ENCODE data around the gene GNAL. TPM values are rescaled to one million over a fixed set of nuclear protein-coding genes. Genes with fewer than 3 reads are reported as not detected.

Gene GNAL
- total and polyA plus RNA-seq, 2 of the 4 experiments (the other 2 are of a cell fraction): 0.15 to 0.36 TPM

DNA sequence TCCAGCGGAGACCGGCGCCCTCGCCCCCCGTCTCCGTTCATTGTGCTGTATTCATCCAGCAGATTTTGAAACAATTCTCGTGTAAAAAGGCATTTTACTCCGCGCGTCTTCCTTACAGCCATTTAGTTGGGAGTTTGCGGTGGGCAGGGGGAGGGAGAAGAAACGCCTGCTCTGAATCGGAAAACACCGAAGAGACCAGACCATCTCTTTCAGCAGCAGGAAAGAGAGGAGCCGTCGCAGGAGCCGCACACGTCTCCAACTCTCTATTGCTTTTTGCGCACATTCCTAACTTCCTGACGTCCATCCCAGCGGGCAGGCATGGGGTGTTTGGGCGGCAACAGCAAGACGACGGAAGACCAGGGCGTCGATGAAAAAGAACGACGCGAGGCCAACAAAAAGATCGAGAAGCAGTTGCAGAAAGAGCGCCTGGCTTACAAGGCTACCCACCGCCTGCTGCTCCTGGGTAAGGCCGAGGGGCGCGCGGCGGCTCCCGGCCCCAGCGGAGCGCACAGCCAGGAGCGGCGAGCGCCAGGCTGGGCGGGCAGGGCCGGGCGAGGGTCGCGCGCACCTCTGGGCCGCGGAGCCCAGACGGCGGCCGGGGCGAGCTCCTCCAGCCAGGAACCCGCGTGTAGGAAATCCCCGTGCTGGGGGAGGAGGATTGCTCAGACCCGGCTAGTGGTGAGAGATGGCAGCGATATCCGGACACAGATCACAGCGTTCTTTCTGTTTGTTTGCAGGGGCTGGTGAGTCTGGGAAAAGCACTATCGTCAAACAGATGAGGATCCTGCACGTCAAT lies 63.2 kb downstream of the GNAL start:
- no TSS peak for BruUV-seq (replicated peaks)
- Histone ChIP-seq H2BK20ac (ENCODE audit: low read depth, low read length) (no peak overlapping the region), H2BK15ac (ENCODE audit: low read depth, low read length) (no peak overlapping the region), H2BK120ac (ENCODE audit: low read depth, low read length) (no peak overlapping the region), H4K20me1 (ENCODE audit: insufficient read depth, low read length) (no peaks in the 10 kb centered on the region), H3K4me1 (ENCODE audit: control insufficient read depth, insufficient read depth, low read length) (no peaks in the 10 kb centered on the region), H3K4ac (ENCODE audit: low read depth, low read length) (no peak overlapping the region), H3K27me3 (ENCODE audit: control insufficient read depth, insufficient read depth, low read length) (peaks cover 55% of the 10 kb centered on the region), H3K18ac (ENCODE audit: low read depth, low read length) (no peak overlapping the region), H2BK5ac (ENCODE audit: low read depth, low read length, poor library complexity, severe bottlenecking) (no peak overlapping the region), H3K9me3 (ENCODE audit: control insufficient read depth, insufficient read depth, low read length) (no peaks in the 10 kb centered on the region; the same call in 1 of the 2 replicates), H3K23ac (ENCODE audit: low read depth, low read length) (no peak overlapping the region), H3K56ac (ENCODE audit: extremely low read depth, insufficient read depth, low read length) (no peak overlapping the region), H4K8ac (ENCODE audit: low read depth in 2 of 2, low read length in 2 of 2) (no peak overlapping the region), H3K14ac (replicated peaks; ENCODE audit: low read depth, low read length) (no peak overlapping the region), H2AK9ac (replicated peaks; ENCODE audit: low read depth, low read length, poor library complexity) (peak overlapping the region; percentile 82), H3K4me2 (ENCODE audit: low read depth, low read length) (peak overlapping the region; percentile 30), H2AK5ac (ENCODE audit: low read depth, low read length) (no peak overlapping the region), H3K9me1 (ENCODE audit: insufficient read depth, low read length) (no peaks in the 10 kb centered on the region), H3K79me1 (ENCODE audit: low read depth in 1 of 2, low read length in 2 of 2) (no peaks in the 10 kb centered on the region), H4K5ac (ENCODE audit: low read depth, low read length) (no peak overlapping the region), H3K27ac (ENCODE audit: insufficient read depth, low read length) (no peak overlapping the region), H3K36me3 (ENCODE audit: control insufficient read depth, insufficient read depth, low read length) (no peaks in the 10 kb centered on the region), H3K4me3 (ENCODE audit: insufficient read depth, low read depth, low read length) (peak overlapping the region; percentile 19), H3K9ac (ENCODE audit: low read depth, low read length) (no peak overlapping the region), H2AFZ (replicated peaks; ENCODE audit: low read length, poor library complexity) (peak overlapping the region; percentile 79), H4K91ac (ENCODE audit: insufficient read depth, low read depth, low read length) (no peak overlapping the region)
- 2% methylated on average over 26 of the region's 64 CpGs; no CpG with 5 or more reads in 1 of the 2 experiments for WGBS, 2 experiments (ENCODE audit: extremely low coverage in 2 of 2, insufficient read length in 1 of 2)
- peak; percentile 30 for DNase-seq
- intact Hi-C loops (cut with micrococcal nuclease): no loop called here
- in situ Hi-C loops (cut with MboI; ENCODE audit: low sequenced_read_pairs): no loop called here
- dilution Hi-C loops (cut with HindIII; ENCODE audit: low sequenced_read_pairs, unreplicated experiment): no loop called here
- TF ChIP-seq MAZ (IDR thresholded peaks at IDR 0.05; ENCODE audit: borderline replicate concordance, low read depth, low read length) (no peak), RAD21 (IDR thresholded peaks at IDR 0.05; ENCODE audit: low read length) (no peak), NFE2L2 (IDR thresholded peaks at IDR 0.05; ENCODE audit: low read depth, low read length) (no peak), RFX5 (IDR thresholded peaks at IDR 0.05; ENCODE audit: low read depth, low read length) (no peak)
- CTCF ChIA-PET: no interaction called here
- peak; percentile 57 for ATAC-seq (ENCODE audit: low read depth)
- POLR2A ChIA-PET (ENCODE audit: unreplicated experiment): no interaction called here
